GM19238 (cell line): ENCODE data around the gene MORN1.

ENCODE experiments used
- DNase-seq: peaks from one replicate; pipeline ENCODE4 v3.0.0; 2011; ENCODE audit warnings: low spot score; ENCODE audit not compliant: insufficient read length

Gene MORN1

GRCh38 chr1:2275796-2276536, 115.4 kb downstream of the MORN1 start:
- no peak for DNase-seq

- DNase-seq, result no peak
These were observed 116.4 kb downstream of the MORN1 start for GRCh38 chr1:2274929-2275475.

DNA sequence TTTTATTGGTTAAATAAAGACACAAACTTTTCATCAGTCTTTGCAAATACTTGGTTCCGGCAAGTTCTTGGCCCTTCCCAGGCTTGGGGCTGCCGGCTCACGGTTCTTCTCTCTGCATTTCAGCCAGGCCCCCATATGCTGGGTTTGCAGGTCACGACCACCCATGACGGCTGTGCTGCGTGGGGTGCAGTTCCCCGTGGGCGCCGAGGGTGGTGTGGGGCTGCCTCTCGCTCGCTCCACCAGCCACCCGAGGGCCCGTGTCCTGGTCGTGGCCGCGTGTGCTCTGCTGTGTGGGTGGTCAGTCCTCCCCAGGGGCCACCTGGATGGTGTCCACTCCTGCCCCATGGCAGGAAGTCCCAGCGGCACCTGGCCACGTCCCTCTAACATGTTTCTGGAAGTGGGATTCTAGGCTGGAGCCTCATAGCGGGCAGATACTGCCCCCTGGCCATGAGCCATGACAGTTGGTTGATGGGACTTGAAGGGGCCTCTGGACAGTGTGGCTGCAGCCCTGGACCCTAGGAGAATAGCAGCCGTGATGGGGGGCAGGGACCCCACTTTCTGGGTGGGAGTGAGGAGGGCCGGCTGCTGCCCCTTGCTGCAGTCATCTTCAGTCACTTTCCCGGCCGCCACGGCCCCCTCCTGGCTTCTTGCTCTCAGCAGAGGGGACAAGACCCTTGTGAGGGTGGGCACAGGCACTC, 117.0 kb downstream of the MORN1 start:
- DNase-seq, result no peak

DNA sequence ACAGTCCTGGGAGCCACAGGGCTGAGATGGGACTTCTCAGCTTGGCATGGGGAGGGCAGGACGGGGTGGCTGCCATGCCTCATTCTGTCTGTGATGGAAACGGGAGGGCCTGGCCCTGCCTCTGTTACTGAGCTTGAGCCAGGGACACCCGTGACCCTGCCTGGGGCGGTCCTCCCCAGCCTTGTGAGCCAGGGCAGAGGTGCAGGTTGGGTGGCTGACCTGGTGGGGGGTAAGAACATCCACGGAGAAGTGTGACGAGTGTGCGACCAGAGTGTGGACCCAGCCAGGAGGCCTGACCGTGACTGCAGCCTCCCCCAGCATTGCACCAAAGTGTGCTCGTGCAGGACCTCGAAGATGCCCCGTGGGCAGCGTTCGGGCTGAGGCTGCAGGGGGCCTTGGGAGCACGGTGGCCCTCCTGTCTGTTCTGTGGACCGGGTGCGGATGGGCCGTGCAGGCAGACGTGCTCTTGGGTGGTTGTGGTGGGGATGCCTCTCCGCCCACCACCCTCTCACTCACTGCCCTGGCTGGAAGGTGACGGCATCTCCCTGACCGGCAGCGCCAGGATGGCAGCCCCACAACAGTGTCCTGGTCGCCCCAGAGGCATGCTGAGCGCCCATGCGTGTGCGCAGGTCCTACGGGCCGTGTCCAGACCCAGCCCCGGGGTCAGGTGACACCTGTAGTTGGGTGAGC, 117.8 kb downstream of the MORN1 start:
- no peak for DNase-seq

- no peak for DNase-seq
These were observed 118.5 kb downstream of the MORN1 start for GRCh38 chr1:2272686-2273400.

DNA sequence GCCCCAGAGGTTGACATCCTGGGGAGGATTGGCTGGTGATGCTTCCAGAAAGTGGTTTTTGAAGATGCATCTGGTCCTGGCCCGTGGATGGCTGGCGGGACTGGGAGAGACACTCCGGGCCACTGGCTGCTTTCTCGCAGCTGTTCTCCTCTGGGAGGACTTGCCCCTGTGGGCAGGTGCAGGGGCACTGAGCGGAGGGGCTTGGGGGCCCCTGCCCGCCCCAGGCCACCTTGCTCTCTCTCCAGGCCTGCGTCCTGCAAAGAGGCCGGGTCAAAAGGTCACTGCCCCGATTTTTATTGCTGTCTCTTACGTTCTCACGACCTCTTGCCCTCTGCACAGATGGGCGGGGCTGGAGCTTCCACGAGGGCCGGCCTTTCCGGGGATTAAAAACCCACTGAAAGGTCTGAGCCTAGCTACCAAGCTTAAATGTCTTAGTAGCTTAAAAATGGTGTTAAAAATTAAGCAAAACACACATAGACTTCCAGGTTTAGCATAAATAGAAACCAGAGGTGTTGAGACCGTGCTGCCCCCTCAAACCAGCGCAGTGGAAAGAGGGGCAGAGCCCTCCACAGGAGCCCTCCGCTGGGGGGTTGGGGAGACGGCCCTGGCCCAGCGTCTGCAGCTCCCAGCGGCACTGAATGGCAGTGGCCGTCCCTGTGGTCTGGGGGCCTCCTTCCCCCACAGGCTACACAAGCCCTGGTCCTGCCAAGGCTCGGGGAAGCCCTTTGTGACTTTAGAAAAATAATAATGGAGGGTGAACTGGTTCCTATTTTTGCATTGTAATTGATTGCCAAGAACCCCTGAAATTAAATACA, 119.3 kb downstream of the MORN1 start:
- DNase-seq, result no peak
